GM04504 (cell line): ENCODE results near the gene ENO2.
"Not testable (repeated sequence)": the region's sequence is repeated elsewhere in the genome, so short reads cannot be mapped to it uniquely, and the experiment has no call there.

Source experiments
- DNase-seq: peaks from one replicate; pipeline ENCODE4 v3.0.0-alpha.2; 2012; ENCODE audit warnings: low read depth

ENO2 gene

DNA sequence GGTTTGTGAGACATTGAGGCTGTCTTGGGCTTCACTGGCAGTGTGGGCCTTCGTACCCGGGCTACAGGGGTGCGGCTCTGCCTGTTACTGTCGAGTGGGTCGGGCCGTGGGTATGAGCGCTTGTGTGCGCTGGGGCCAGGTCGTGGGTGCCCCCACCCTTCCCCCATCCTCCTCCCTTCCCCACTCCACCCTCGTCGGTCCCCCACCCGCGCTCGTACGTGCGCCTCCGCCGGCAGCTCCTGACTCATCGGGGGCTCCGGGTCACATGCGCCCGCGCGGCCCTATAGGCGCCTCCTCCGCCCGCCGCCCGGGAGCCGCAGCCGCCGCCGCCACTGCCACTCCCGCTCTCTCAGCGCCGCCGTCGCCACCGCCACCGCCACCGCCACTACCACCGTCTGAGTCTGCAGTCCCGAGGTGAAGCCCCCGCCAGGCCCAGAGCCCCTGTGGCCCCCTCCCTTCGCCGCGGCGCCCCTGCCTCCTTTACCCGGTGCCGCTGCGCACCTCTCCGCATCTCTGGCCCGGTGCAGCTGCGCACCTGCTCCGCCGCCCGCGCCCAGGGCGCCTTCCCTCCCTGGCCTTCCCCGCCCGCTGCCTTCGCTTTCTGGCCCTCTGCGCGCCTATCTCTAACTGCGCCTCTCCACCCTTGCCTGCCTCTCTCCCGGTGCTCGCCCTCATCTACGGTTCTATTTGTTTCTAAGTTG is at the start of gene ENO2:
TSS of gene ENO2 (plus strand) at position 335 of the 701 bp plus-strand sequence. CDS start 1,253 bp downstream, outside the sequence.
- no peak for DNase-seq

DNA sequence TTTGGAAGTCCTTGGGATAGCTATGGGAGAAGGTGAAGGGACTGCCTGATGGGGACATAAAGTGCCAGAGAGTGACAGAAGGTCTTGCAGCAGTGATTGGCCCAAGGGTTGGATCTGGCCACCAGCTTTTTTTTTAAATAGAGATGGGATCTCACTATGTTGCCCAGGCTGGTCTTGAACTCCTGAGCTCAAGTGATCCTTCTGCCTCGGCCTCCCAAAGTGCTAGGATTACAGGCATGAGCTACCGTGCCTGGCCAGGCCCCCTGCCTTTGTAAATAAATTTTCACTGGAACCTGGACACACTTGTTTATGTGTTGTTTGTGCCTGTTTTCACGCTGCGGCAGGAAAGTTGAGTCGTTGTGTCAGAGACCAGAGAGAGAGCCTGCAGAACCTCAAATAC is 49.1 kb upstream of the ENO2 start:
- DNase-seq, result not testable (repeated sequence)

DNA sequence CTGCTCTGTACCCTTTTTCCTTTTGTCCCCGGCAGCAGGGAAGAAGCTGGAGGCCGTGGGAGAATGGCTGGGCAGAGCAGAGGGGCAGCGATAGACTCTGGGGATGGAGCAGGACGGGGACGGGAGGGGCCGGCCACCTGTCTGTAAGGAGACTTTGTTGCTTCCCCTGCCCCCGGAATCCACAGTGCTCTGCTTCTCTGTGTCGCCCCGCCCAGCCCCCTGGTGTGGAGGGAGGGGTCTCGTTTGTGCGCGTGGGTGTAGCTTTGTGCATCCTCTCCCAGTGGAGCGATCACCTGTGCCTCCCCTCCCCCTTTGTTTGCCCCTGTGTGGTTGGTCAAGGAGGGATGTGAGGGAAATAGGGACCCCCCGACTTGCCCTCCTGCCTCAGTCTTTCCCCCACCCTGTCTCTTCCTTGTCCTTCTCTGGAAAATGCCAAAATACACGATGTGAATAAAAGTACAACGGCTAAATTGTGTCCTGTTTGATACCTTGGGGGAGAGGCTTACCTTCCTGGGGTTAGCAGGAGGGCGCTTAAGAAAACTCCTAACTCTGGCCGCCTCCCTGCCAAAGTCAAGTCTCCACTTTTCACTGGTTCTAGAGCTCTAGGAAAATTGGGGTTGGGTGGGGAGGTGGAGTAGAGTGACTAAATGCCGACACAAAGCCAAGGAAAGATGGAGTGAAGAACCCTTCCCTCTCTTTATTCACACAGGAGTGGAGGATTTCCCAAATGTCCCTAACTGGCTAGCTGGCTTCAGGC is 48.0 kb upstream of the ENO2 start:
- no peak for DNase-seq

DNA sequence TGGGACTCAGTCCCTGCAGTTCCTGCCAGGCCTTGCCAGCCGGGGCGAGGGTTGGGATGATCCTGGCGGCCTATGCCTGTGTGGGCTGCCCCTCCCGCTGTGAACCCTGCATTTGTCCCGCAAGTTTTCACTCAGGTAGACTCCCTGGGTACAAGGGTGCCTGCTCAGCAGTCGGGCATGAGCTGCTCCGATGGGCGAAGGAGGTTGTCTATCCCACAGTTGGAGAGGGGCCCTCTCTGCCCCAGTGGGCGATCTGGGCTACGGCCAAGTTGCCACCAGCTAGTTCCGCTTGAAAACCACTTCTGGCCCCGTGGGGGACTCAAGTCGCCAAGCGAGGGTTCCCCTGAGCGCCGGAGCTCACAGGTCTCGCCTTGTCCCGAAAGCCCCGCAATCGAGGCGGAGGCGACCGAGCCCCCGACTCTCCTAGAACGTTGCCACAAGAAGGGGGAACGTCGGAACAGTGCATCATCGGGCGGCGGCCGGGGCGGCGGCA is 47.4 kb upstream of the ENO2 start:
- DNase-seq, result no peak

DNA sequence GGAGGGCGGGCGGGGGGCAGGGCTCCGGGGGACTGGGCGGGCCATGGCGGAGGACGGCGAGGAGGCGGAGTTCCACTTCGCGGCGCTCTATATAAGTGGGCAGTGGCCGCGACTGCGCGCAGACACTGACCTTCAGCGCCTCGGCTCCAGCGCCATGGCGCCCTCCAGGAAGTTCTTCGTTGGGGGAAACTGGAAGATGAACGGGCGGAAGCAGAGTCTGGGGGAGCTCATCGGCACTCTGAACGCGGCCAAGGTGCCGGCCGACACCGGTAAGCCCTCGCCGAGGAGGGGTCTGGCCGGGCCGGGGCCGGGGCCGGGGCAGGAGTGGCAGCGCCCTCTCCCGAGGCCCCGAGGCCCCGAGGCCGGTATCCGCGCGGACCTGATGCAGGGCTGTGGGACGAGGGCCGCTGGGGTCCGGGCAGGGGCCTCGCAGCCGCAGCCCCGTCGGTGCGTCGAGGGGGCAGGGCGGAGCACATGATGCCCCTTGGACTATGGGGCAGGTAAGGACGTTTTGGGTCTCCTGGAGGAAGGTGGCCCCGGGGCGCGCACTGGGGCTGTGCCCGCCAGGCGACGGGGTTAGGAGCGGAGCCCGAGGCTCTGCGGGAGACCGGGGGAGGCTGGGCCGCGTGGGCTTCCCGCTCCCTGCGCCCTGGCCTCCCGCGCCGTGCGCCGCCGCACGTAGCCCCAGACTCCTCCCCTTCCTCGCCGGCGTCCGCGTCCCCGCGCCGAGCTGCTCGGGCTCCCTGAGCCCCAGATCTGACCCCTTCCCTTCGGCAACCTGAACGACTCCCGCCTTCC is 46.8 kb upstream of the ENO2 start, which contains the start of gene TPI1:
TSS of gene TPI1 (plus strand) at position 119 of the 798 bp plus-strand sequence. CDS start at position 155, 36 bp downstream.
- peak; percentile 48 for DNase-seq

DNA sequence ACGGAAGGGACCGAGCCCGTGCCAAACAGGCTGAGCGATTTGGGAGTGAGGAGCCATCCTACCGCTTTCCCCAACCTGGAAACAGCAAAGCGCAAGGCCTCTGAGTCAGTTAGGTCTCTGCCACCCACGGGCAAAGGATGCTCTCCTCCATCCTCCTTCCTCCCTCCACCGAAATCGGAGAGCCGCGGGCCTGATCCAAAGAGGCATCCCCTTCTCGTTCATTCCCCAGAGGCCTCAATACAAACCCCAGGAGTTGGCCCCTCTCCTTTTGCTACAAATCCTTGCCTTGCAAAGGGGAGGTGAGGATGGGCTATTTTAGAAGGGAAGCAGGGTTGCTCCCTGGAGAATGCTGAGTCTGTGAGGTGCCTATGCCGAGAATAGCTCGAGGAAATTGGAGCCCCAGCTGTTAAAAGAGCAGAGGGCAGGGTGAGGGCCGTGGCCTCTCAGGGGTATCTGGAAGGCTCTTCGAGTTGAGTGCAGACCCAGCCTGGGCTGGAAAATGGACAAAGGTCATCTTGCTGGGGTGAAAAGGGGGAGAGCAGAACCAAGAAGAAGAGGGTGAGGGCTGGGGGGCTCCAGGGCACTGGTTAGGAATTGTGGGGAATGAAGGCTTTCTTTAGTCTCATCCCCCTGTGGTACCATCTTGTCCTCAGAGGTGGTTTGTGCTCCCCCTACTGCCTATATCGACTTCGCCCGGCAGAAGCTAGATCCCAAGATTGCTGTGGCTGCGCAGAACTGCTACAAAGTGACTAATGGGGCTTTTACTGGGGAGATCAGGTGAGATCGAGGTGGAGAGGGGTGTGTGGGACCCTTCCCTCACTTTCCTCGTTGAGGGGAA is 46.0 kb upstream of the ENO2 start:
- no peak for DNase-seq

DNA sequence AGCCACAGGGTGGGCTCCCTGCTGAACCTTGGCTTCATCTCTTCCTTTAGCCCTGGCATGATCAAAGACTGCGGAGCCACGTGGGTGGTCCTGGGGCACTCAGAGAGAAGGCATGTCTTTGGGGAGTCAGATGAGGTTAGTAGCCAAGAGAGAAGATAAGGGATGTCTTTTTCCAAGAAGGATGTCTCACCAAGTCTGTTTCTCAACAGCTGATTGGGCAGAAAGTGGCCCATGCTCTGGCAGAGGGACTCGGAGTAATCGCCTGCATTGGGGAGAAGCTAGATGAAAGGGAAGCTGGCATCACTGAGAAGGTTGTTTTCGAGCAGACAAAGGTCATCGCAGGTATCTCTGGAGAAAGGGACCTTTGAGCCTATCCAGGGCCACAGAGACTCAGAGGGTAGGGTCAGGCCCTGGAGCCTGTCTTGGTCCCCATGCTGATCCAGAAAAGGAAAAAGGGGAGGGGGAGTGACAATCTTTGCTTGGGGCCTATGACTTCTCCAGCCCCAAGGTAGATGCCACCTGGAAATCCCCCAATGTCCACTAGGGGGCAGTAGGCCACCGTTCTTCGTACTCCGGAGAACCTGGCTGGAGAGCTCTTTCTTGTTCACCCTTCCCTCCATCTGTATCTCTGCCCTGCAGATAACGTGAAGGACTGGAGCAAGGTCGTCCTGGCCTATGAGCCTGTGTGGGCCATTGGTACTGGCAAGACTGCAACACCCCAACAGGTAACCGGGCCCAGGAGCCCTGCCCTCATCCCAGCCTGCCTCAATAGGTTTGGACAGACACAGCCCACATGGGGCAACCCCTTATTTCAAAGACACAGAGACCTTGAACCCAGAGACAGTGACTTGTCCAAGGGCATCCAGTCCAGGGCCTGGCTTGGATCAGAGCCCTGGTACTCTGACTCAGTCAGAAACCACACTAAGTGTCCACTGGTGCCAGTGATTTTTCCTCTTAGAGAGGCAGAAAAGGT is 45.0 kb upstream of the ENO2 start:
- peak; percentile 50 for DNase-seq

DNA sequence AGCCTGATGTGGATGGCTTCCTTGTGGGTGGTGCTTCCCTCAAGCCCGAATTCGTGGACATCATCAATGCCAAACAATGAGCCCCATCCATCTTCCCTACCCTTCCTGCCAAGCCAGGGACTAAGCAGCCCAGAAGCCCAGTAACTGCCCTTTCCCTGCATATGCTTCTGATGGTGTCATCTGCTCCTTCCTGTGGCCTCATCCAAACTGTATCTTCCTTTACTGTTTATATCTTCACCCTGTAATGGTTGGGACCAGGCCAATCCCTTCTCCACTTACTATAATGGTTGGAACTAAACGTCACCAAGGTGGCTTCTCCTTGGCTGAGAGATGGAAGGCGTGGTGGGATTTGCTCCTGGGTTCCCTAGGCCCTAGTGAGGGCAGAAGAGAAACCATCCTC is 44.1 kb upstream of the ENO2 start:
- DNase-seq, result not testable (repeated sequence)

DNA sequence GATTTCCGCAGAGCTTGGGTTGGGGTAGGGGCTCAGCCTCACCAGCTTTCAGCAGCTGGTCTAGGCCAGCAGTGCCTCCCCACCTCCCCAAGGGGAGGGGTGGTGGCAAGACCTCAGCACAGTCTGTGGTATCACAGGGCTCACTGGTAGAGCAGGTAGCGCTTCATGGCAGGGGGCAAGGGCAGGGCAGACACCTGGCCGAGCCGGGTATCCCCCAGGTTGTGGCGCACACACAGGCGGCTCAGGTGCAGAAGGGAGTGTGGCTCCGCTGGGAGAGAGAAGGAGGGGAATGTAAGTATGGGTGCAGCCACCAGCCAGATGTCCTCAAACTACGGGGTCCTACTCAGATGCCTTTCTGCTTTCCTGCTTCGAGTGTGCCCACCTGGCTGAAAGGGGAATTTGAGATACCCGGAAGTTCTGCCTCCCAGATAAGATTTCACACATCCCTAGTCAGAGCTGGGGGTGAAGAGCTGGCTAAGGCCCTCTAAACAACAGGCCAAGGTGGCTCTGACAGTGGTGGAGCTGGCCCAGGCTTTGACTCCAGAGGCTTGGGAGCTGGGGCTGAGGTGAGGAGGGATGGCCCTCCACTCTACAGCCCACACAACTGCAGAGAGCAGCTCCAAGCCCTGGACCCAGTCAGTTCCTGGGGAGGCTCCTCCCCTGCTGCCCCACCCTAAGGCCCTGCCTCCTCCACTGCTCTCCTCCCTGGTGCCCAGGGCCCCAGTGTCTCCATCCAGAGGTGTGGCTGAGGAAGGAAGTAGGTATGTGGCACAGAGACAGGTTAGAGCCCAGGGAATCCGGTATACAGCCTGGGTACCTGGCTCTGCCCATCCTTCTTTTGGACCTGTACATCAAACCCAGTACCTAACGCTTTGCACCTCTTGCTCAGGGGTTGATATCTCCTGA is 43.1 kb upstream of the ENO2 start:
- DNase-seq, result no peak

DNA sequence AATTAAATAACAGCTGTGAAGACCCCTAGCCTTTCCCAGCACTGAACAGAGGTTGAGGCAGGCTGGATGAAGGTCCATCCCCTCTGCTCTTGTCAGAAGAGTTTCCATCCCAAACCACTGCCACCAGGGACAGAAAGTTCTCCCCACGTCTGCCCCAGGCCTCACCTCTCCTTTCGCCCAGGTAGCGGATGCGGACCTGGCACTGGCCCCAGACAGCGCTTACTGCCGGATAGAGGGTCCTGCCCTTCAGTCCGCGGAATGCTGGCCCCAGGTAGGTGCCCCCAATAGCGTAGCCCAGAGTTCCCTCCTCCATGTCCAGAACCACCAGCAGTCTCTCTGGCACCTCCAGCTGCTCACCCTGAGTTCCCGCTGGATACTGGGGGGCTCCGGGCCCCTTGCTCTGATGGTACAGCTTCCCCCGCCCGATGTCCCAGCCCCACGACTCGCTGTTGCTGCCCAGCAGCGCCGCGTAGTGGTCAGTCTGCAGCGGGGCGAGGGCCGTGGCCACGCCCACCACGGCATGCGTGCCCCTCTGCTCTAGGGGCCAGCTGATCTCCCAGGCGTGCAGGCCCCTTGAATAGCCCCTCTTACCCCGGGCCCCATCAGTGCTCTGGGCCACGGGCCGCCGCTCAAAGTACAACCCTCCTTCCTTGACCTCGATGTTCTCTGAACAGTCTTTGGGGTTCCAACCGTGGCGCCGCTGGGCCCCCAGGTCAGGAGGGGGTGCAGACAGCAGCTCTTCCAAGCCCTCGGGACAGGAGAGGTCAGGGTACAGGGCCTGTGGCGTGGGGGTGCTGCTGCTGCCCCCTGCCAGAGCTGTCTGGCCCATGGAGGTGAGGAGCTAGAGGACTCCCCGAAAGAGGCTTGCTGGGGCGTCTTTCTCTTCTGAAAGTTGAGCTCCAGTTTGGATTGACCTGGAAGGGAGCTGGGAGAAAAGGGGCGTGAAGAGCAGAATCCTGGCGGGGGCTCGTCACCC is 42.0 kb upstream of the ENO2 start:
- no peak for DNase-seq

DNA sequence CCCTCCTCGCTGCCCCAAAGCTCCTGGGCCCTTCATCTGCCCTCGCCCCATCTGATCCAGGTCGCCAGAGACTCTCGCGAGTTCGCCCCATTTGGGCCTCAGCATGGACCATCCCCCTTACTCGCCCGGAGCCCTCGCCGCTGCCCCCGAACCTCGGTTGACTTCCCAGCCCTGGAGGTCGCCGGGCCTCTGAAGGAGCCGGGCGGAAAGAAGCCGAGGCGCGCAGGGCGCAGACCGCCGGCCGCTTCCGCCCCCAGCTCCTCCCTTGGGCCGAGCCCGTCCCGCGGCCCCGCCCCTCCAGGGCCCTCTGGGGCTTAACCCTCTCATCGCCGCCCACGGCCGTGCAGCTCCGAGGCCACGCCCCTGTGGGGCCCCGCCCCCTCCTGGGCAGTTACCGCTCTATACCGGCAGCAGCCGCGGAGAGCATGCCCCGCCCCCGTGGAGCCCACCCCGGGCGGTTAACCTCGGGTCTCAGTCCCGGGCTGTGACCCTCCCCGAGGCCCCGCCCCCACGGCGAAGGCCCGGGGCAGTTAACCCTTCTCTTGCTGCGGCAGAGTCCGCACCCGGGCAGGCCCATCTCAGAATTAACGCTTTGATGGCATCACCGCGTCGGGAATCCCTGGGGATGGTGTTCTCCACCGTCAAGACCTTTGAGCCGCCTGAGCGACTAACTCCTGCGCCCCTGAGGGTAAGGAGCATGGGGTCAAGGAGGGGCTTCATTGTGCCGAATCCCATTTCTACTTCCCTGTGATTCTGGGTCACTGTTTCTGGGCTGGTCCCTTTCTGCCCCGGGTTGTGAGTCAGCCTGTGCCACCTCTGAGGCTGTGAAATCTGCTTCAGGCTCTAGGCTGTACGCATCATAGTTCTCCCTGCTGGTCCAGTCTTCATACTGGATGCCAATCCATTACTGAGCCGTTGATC is 41.0 kb upstream of the ENO2 start, which contains the start of gene SPSB2:
TSS of gene SPSB2 (minus strand) at position 210 of the 921 bp plus-strand sequence. CDS start 402 bp downstream, outside the sequence.
- peak; percentile 87 for DNase-seq

DNA sequence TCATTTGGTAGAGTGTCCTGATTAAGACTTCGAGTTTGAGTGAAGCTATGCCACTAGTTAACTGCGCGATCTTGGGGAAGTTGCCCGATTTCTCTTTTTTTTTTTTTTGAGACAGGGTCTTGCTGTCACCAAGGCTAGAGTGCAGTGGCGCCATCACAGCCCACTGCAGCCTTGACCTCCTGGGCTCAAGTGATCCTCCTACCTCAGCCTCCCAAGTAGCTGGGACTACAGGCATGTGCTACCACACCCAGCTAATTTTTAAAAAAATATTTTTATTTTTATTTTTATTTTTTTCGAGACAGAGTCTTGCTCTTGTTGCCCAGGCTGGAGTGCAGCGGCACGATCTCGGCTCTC is 40.4 kb upstream of the ENO2 start:
- not testable (repeated sequence) for DNase-seq

DNA sequence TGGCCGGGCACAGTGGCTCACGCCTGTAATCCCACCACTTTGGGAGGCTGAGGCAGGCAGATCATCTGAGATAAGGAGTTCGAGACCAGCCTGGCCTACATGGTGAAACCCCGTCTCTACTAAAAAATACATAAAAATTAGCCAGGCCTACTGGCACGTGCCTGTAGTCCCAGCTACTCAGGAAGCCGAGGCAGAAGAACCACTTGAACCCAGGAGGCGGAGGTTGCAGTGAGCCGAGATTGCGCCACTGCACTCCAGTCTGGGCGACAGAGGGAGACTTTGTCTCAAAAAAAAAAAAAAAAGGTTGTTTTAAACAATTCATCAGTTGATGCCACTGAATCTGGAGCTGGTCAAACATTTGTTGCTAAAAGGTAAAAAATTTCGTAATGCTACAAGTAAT is 34.6 kb upstream of the ENO2 start:
- DNase-seq, result not testable (repeated sequence)

DNA sequence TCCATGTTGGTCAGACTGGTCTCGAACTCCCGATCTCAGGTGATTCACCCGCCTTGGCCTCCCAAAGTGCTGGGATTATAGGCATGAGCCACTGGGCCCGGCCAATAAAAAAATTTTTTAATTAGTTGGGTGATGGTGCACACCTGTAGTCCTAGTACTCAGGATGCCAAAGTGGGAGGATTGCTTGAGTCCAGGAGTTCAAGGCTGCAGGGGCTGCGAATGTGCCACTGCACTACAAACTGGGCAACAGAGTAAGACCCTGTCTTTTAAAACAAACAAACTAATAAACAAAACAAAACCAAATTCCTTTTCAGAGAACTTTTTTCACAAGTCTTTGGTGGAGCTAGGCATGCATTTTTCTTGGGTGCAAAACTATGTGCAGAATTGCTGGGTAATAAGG is 31.1 kb upstream of the ENO2 start:
- no peak for DNase-seq

DNA sequence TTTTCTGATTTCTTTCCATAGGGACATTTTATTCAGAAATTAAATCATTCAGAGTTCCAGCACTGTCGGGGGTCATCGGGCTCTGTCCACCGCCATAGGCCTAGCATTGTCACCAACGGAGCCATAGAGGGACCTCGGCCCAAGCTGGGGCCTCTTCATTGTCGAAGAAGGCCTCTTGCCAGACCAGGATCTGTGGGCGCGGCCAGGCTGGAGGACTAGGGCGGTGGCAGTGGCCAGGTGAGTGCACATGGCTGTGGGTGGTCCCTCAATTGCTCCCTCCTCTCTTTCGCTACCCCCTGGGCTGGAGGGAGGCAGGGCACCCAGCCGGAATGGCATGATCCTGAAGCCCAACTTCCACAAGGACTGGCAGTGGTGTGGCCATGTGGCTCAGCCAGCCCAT is 30.7 kb upstream of the ENO2 start:
- no peak for DNase-seq

DNA sequence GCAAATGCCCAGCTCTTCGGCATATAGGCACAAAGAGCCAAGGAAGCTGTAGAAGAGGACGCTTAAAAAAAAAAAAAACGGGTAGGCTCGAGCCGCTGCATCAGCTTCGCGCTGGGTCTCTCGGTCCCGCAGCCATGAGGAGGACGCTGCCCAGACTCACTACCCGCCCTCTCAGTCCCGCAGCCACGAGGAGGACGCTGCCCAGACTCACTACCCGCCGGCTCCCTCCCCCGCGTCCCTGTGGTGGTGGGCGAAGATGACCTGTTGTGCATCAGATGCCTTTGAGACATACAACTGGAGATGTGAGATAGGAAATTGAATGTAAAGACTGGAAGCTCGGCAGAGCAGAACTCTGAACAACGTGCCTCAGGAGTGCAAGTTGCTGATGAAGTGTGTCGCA is 29.8 kb upstream of the ENO2 start:
- DNase-seq, result no peak
